H1 (cell line): ENCODE data around the gene APOM.

Source experiments
- CBX5 ChIP-seq: fragments of 300-800, 300-1000 bp; sonication (generic); IDR thresholded peaks from 2 replicates; pipeline ENCODE4 v1.7.1; 2016; ENCODE audit warnings: antibody characterized with exemption, low read length, low read depth
- CTCF ChIP-seq, 3 experiments: IDR thresholded peaks; 1 replicate in 2 of 3; 2 replicates in 1 of 3; pipeline versions ENCODE4 v1.5.1 to v1.6.1; 2011; ENCODE audit warnings: low read length in 3 of 3, mild to moderate bottlenecking in 3 of 3, inconsistent platforms in 2 of 3, low read depth in 1 of 3, moderate library complexity in 1 of 3; ENCODE audit not compliant: insufficient read depth in 1 of 3; ENCODE audit errors: control extremely low read depth in 1 of 3
- KDM1A ChIP-seq: fragments of 200-600, 300-600 bp; sonication (generic); IDR thresholded peaks from 2 replicates; pipeline ENCODE4 v1.7.1; 2016; ENCODE audit warnings: mild to moderate bottlenecking, low read length, borderline replicate concordance
- MAFK ChIP-seq: IDR thresholded peaks from 2 replicates; pipeline ENCODE4 v1.6.1; 2012; ENCODE audit warnings: low read depth, mild to moderate bottlenecking, improper control_type of control experiment, low read length
- SIRT6 ChIP-seq: IDR thresholded peaks from one replicate; pipeline ENCODE4 v1.7.1; 2012; ENCODE audit warnings: low read length, inconsistent platforms

- no peak for TF ChIP-seq CTCF (IDR thresholded peaks at IDR 0.05; ENCODE audit: control extremely low read depth in 1 of 3, insufficient read depth in 1 of 3, low read depth in 1 of 3, low read length in 3 of 3)
- no peak for TF ChIP-seq CBX5
- TF ChIP-seq MAFK = no peak
- no peak for TF ChIP-seq SIRT6
- TF ChIP-seq KDM1A = no peak
Measured at GRCh38 chr6:31692353-31692752, 36.7 kb downstream of the APOM start.
